ENCODE data around the gene UBE2S.

UBE2S gene

GRCh38 chr19:55384131-55384919, 23.3 kb downstream of the UBE2S start, which contains the start of gene TMEM238:
Gene TMEM238, minus strand, starts transcription at chr19:55384292. Its CDS starts 33 bp downstream, at chr19:55384259.
- peak in 1 of 2 donors; percentile 26 for DNase-seq (ENCODE audit: low read depth in 2 of 2)

- peak in 1 of 2 donors; percentile 27 for DNase-seq (ENCODE audit: low read depth in 2 of 2)
Measured at GRCh38 chr19:55383279-55384130, 24.1 kb downstream of the UBE2S start.

- DNase-seq (ENCODE audit: low read depth in 2 of 2): no peak
Measured at GRCh38 chr19:55382522-55383054, 25.0 kb downstream of the UBE2S start.

GRCh38 chr19:55382013-55382412, 25.6 kb downstream of the UBE2S start:
- no peak for DNase-seq (ENCODE audit: low read depth in 2 of 2)

- no peak for DNase-seq (ENCODE audit: low read depth in 2 of 2)
Measured at GRCh38 chr19:55379174-55379573, 28.4 kb downstream of the UBE2S start.

- DNase-seq (ENCODE audit: low read depth in 2 of 2): no peak
Measured at GRCh38 chr19:55377356-55378131, 30.0 kb downstream of the UBE2S start.

- DNase-seq (ENCODE audit: low read depth in 2 of 2): no peak
Measured at GRCh38 chr19:55376241-55376933, 31.2 kb downstream of the UBE2S start, which contains the start of gene TMEM190. Gene TMEM190, plus strand, starts transcription at chr19:55376826. Its CDS starts 28 bp downstream, at chr19:55376854.

- no peak for DNase-seq (ENCODE audit: low read depth in 2 of 2)
Measured at GRCh38 chr19:55373993-55374757, 33.4 kb downstream of the UBE2S start.

GRCh38 chr19:55373306-55373992, 34.1 kb downstream of the UBE2S start:
- DNase-seq (ENCODE audit: low read depth in 2 of 2): no peak

GRCh38 chr19:55372316-55373081, 35.1 kb downstream of the UBE2S start:
- no peak for DNase-seq (ENCODE audit: low read depth in 2 of 2)

GRCh38 chr19:55370305-55370988, 37.1 kb downstream of the UBE2S start, which contains the start of gene IL11:
Gene IL11, minus strand, starts transcription at chr19:55370463. Its CDS starts 153 bp downstream, at chr19:55370310.
- no peak for DNase-seq (ENCODE audit: low read depth in 2 of 2)

- no peak for DNase-seq (ENCODE audit: low read depth in 2 of 2)
Measured at GRCh38 chr19:55369653-55370304, 37.8 kb downstream of the UBE2S start.

GRCh38 chr19:55368701-55369563, 38.7 kb downstream of the UBE2S start:
- DNase-seq (ENCODE audit: low read depth in 2 of 2): peak in 1 of 2 donors; percentile 32

- DNase-seq (ENCODE audit: low read depth in 2 of 2): no peak
Measured at GRCh38 chr19:55368106-55368505, 39.5 kb downstream of the UBE2S start.

GRCh38 chr19:55366790-55367189, 40.8 kb downstream of the UBE2S start:
- DNase-seq (ENCODE audit: low read depth in 2 of 2): no peak

GRCh38 chr19:55365964-55366363, 41.6 kb downstream of the UBE2S start:
- no peak for DNase-seq (ENCODE audit: low read depth in 2 of 2)

GRCh38 chr19:55365245-55365644, 42.3 kb downstream of the UBE2S start:
- DNase-seq (ENCODE audit: low read depth in 2 of 2): no peak

All from stimulated activated CD8-positive, alpha-beta memory T cell treated with anti-CD3 and anti-CD28 coated beads, Interleukin-7, amount 100 ng/mL, for 4 hours (primary cell).